Measurements from ENCODE around the gene ADM2. TPM values are rescaled to one million over a fixed set of nuclear protein-coding genes. Genes with fewer than 3 reads are reported as not detected.

ADM2 gene
- total RNA-seq, 2 donors from 2014 or later, result 25.5 to 28.8 TPM

DNA sequence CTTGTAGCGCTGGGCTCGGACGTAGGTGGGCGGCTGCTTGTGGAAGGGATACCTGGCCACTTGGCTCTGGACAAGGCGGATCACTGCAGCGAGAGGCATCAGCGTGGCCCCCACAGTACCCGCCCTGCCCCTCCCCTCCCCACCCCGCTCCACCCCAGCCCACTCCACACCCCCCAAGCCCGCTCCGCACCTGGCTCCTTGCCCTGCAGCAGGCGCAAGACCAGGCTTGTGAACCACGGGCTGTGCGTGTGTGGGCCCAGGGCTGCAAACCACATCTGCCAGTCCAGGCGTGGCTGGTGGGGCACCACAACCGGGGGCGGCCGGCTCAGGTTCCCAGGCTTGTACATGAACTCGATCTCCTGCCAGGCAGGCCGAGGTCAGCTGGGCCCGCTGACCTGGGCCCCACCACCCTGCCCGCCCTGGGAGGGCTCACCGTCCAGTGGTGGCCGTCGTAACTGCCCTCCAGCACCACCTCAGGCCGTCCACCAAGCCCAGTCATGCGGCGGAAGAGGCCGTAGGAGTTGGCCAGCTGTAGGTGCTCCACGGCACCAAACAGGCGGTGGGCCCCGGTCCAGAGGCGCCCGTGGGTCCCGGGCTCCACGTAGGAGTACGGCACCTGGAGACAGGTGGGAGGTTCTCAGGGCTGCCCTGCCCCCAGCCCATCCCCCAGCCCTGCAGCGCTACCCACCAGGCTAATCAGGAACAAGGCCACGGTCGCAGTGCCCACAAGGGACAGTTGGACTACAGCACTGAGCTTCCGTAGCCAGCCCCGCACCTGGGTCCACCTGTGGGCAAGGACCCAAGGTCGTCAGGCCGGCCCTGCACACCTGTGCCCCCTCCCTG, 23.2 kb downstream of the ADM2 start:
- DNase-seq (no peak), ATAC-seq (replicated peaks in 1 of 2) (no peak)
- H3K4me3 Mint-ChIP-seq, result no peak overlapping the region

GRCh38 chr22:50505276-50505775, 24.0 kb downstream of the ADM2 start:
- Mint-ChIP-seq H3K4me1 (ENCODE audit: low read depth) (peaks cover 17% of the 10 kb centered on the region), H3K27me3 (ENCODE audit: low read depth) (no peaks in the 10 kb centered on the region), H3K27ac (no peak overlapping the region), H3K36me3 (ENCODE audit: insufficient read depth in 2 of 2) (peaks cover 0 to 4% of the 10 kb centered on the region in 2 donors), H3K4me3 (peak overlapping the region in 1 of 2 donors; percentile 36), H3K9me3 (no peaks in the 10 kb centered on the region)
- DNase-seq (no peak), ATAC-seq (replicated peaks in 1 of 2) (no peak)

More for the DNA sequence above, 23.2 kb downstream of the ADM2 start:
- Mint-ChIP-seq H3K27ac (no peak overlapping the region), H3K9me3 (no peaks in the 10 kb centered on the region), H3K4me1 (ENCODE audit: low read depth) (peaks cover 9% of the 10 kb centered on the region), H3K36me3 (ENCODE audit: insufficient read depth in 2 of 2) (peaks cover 0 to 3% of the 10 kb centered on the region in 2 donors), H3K27me3 (ENCODE audit: low read depth) (no peaks in the 10 kb centered on the region)

DNA sequence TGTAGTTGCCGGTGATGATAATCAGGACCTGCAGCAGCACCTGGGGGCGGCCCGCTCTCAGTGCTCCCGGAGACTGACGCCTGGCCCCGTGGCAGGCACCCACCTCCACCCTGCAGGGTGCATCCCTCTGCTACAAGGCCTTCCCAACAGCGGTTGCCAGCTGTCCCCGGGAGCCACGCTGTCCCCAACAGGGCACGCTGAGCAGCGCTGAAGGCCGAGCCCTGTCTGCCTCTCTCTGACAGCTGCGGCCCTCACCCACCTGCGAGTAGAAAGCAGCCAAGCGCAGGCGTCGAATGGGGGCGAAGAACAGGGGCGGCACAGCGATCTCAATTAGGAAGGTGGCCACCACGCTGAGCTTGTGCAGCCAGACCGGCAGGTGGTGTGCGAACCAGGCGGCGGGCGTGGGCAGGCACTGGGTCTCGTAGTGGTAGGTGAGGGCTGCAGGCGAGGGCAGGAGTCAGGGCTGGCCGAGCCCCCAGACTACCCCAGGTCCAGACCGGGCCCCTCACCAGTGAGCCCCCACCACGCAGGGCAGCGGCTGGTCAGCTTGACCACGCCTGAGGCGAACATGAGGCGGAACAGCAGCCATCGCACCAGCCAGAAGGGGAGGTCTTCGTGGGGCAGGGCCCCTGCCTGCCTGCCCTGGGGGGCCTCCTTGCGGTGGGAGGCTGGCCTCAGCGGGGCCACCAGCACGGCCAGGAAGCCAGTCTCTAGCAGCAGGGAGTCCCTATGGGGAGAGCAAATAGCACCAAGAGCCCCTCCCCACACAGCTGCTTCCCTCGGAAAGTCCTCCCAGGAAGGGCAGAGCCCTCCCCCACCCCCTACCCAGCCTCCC, 24.6 kb downstream of the ADM2 start:
- ATAC-seq (replicated peaks in 1 of 2) (no peak), DNase-seq (no peak)
- Mint-ChIP-seq H3K27ac (no peak overlapping the region), H3K27me3 (ENCODE audit: low read depth) (no peaks in the 10 kb centered on the region), H3K36me3 (ENCODE audit: insufficient read depth in 2 of 2) (peaks cover 0 to 7% of the 10 kb centered on the region in 2 donors), H3K4me1 (ENCODE audit: low read depth) (peaks cover 22% of the 10 kb centered on the region), H3K4me3 (peak overlapping the region; percentile 89 to 97), H3K9me3 (no peaks in the 10 kb centered on the region)

GRCh38 chr22:50506611-50507420, 25.5 kb downstream of the ADM2 start:
- no peak for ATAC-seq (replicated peaks in 1 of 2)
- Mint-ChIP-seq H3K27me3 (ENCODE audit: low read depth) (no peaks in the 10 kb centered on the region), H3K4me1 (ENCODE audit: low read depth) (peaks cover 25% of the 10 kb centered on the region), H3K27ac (peak overlapping the region; percentile 69), H3K9me3 (no peaks in the 10 kb centered on the region), H3K4me3 (peak overlapping the region; percentile 89 to 97), H3K36me3 (ENCODE audit: insufficient read depth in 2 of 2) (peaks cover 0 to 7% of the 10 kb centered on the region in 2 donors)
- no peak for DNase-seq

DNA sequence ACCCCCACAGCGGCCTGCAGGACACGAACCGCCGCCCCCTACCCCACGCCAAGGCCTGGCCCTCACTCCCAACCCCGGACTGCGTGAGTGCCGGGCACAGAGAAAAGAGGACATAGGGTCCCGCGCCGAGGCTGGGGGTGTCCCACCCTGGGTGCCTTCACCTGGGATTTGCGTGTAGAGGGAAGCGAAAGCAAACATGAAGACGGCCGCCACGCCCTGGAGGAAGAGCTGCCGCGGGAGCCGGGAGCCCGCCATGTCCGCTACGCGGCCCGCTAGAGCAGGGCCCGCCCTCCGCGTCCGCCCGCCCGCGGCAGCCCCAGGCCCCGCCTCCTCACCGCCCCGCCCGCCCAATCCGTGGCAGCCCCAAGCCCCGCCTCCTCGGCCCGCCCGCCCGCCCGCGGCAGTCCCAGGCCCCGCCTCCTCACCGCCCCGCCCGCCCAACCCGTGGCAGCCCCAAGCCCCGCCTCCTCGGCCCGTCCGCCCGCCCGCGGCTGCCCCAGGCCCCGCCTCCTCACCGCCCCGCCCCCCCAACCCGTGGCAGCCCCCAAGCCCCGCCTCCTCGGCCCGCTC, 26.2 kb downstream of the ADM2 start, which contains the start of gene LMF2:
Gene LMF2, minus strand, starts transcription at position 282 of the 570 bp plus-strand sequence. Its CDS starts 27 bp downstream, at position 255.
- peak; percentile 86 for ATAC-seq (replicated peaks in 1 of 2)
- no peaks in the 10 kb centered on the region for H3K9me3 Mint-ChIP-seq
- peak; percentile 91 to 93 for DNase-seq
- peak within 1 kb of the TSS; percentile 89 to 97 for H3K4me3 Mint-ChIP-seq
- H3K36me3 Mint-ChIP-seq (ENCODE audit: insufficient read depth in 2 of 2), result peaks cover 3 to 10% of the 10 kb centered on the region in 2 donors
- no peaks in the 10 kb centered on the region for H3K27me3 Mint-ChIP-seq (ENCODE audit: low read depth)
- H3K27ac Mint-ChIP-seq, result peak within 1 kb of the TSS; percentile 75
- H3K4me1 Mint-ChIP-seq (ENCODE audit: low read depth), result peaks cover 32% of the 10 kb centered on the region

GRCh38 chr22:50507991-50508884, 26.9 kb downstream of the ADM2 start, which contains the start of gene NCAPH2:
Gene NCAPH2, plus strand, starts transcription at chr22:50508224. Its CDS starts 114 bp downstream, at chr22:50508338.
- peak within 1 kb of the TSS; percentile 75 for H3K27ac Mint-ChIP-seq
- ATAC-seq (replicated peaks in 1 of 2) (peak; percentile 76), DNase-seq (peak; percentile 98)
- no peaks in the 10 kb centered on the region for H3K9me3 Mint-ChIP-seq
- no peaks in the 10 kb centered on the region for H3K27me3 Mint-ChIP-seq (ENCODE audit: low read depth)
- peaks cover 3 to 13% of the 10 kb centered on the region in 2 donors for H3K36me3 Mint-ChIP-seq (ENCODE audit: insufficient read depth in 2 of 2)
- H3K4me3 Mint-ChIP-seq, result peak within 1 kb of the TSS; percentile 89 to 97
- peaks cover 38% of the 10 kb centered on the region for H3K4me1 Mint-ChIP-seq (ENCODE audit: low read depth)

- Mint-ChIP-seq H3K9me3 (no peaks in the 10 kb centered on the region), H3K4me1 (ENCODE audit: low read depth) (peaks cover 43% of the 10 kb centered on the region), H3K4me3 (peak overlapping the region; percentile 85 to 89), H3K36me3 (ENCODE audit: insufficient read depth in 2 of 2) (peaks cover 3 to 14% of the 10 kb centered on the region in 2 donors), H3K27ac (peak overlapping the region; percentile 70), H3K27me3 (ENCODE audit: low read depth) (no peaks in the 10 kb centered on the region)
- no peak for DNase-seq
- no peak for ATAC-seq (replicated peaks in 1 of 2)
Observed at GRCh38 chr22:50508897-50509296, 27.6 kb downstream of the ADM2 start.

GRCh38 chr22:50513175-50513574, 31.8 kb downstream of the ADM2 start:
- Mint-ChIP-seq H3K4me1 (ENCODE audit: low read depth) (peaks cover 60% of the 10 kb centered on the region), H3K9me3 (no peaks in the 10 kb centered on the region), H3K27me3 (ENCODE audit: low read depth) (no peaks in the 10 kb centered on the region), H3K4me3 (no peak overlapping the region), H3K27ac (no peak overlapping the region), H3K36me3 (ENCODE audit: insufficient read depth in 2 of 2) (peaks cover 6 to 24% of the 10 kb centered on the region in 2 donors)
- DNase-seq (no peak), ATAC-seq (replicated peaks in 1 of 2) (no peak)

DNA sequence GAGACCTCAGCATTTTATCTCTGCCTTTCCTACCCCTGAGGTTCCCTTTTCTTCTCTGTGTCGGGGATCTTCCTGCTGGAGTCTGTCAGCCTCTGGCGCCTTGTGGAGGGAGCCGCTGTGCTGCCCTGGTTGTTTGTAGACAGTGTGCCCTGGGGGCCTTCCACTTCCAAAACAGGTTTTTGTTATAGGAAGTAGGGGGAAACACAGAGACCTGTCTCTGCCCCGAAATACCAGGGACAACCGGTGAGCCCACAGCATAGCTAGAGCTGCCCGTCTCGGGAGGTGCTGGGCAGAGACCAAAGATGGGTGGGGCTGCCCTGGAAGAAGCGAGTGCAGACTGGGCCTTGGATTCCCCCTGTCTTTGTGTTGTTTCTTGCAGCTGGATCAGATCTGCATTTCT, 34.7 kb downstream of the ADM2 start:
- no peak overlapping the region for H3K27ac Mint-ChIP-seq
- no peaks in the 10 kb centered on the region for H3K27me3 Mint-ChIP-seq (ENCODE audit: low read depth)
- no peaks in the 10 kb centered on the region for H3K9me3 Mint-ChIP-seq
- no peak for ATAC-seq (replicated peaks in 1 of 2)
- peaks cover 38% of the 10 kb centered on the region for H3K4me1 Mint-ChIP-seq (ENCODE audit: low read depth)
- H3K36me3 Mint-ChIP-seq (ENCODE audit: insufficient read depth in 2 of 2), result peaks cover 6 to 31% of the 10 kb centered on the region in 2 donors
- DNase-seq, result no peak
- H3K4me3 Mint-ChIP-seq, result no peak overlapping the region

- H3K27me3 Mint-ChIP-seq (ENCODE audit: low read depth), result no peaks in the 10 kb centered on the region
- no peak overlapping the region for H3K27ac Mint-ChIP-seq
- no peak for ATAC-seq (replicated peaks in 1 of 2)
- H3K4me1 Mint-ChIP-seq (ENCODE audit: low read depth), result peaks cover 34% of the 10 kb centered on the region
- H3K4me3 Mint-ChIP-seq, result no peak overlapping the region
- DNase-seq, result no peak
- no peaks in the 10 kb centered on the region for H3K9me3 Mint-ChIP-seq
- peaks cover 6 to 32% of the 10 kb centered on the region in 2 donors for H3K36me3 Mint-ChIP-seq (ENCODE audit: insufficient read depth in 2 of 2)
Observed at GRCh38 chr22:50516891-50517290, 35.5 kb downstream of the ADM2 start.

GRCh38 chr22:50517495-50518260, 36.3 kb downstream of the ADM2 start:
- no peak overlapping the region for H3K4me3 Mint-ChIP-seq
- H3K27ac Mint-ChIP-seq, result no peak overlapping the region

More at GRCh38 chr22:50517495-50518260, 36.3 kb downstream of the ADM2 start:
- Mint-ChIP-seq H3K27me3 (ENCODE audit: low read depth) (no peaks in the 10 kb centered on the region), H3K9me3 (no peaks in the 10 kb centered on the region), H3K36me3 (ENCODE audit: insufficient read depth in 2 of 2) (peaks cover 3 to 27% of the 10 kb centered on the region in 2 donors), H3K4me1 (ENCODE audit: low read depth) (peaks cover 26% of the 10 kb centered on the region)
- no peak for DNase-seq
- ATAC-seq (replicated peaks in 1 of 2), result no peak
